ENCODE results near the gene GRIN3B. TPM values are rescaled to one million over a fixed set of nuclear protein-coding genes. Genes with fewer than 3 reads are reported as not detected.
A peak's percentile ranks its signal among the peaks of the same experiment; 100 is the strongest.

Gene GRIN3B
- polyA plus RNA-seq, 3 donors = 0.37 to 0.38 (median 0.37) TPM

DNA sequence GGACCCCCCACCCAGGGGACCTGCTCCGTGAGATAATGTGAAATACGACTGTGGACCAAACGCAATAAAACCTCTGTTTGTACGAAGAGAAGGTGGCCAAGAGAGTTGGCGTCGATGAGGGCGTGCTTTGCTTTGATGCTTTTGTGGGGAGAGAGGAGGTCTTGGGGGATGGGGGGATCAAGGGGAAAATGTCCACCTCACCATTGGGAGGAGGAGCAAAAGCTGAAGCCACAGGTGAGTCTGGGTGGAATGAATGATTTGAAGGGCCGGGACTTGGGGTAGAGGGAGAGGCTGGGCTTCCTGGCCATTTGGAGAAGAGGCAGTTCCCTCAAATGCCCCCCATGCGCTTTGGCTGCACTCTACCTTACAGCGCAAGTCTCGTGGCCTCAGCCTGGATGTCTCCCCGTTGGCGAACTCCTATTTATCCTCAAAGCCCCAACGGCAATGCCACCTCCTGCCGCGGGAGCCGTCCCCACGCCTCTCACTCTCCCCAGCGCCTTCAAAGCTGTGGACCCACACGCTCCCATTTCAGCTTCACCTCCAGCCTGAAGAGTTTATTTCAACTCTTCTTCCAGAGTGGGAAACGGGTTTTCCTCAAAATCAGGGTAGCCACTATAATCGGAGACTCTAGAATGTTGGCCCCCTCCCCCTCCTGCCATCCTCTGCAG lies 38.9 kb downstream of the GRIN3B start:
- no peak for DNase-seq (ENCODE audit: low read depth in 3 of 3, low spot score in 2 of 3)

DNA sequence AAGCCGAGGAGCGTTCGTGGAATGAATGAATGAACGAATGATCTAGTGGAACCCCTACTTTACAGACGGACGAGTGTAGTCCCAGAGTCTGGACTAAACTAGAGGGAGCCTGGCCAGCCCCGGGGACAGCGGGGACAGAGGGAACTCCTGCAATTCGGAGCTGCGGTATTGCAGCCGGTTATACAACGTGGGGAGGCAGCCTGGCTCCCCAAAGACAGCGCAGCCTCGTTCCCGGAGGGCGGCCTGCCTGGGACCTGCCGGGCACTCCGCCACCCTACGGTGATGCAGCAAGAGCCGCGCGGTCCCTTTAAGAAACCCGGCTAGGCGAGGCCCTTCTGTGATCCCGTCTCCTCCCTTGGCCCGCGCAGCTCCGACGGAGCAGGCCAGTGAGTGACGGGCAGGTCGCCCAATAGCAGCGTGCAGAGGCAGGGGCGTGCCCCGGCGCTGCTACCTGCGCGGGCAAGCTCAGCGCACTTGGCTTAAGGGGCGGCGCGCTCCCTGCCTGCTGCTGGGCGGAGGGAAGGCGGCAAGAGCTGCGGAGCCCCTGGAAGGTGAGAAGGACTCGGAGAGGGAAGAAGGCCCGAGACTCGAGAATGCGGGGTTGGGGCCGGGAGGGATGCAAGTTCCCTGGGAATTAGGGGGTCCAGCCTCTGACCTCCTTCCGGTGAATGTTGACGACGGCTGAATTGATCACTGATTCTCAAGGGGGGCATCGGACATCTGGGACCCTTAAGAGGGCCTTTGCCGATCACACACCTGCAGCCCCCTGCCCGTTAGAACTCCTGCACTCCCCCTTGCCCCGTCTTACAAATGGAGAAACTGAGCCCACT lies 39.6 kb downstream of the GRIN3B start, which contains the start of gene ABCA7:
ABCA7 (plus strand) TSS at position 462 of the 830 bp plus-strand sequence. CDS start 1,255 bp downstream, outside the sequence.
- DNase-seq (ENCODE audit: low read depth in 3 of 3, low spot score in 2 of 3) = peak; percentile 89 to 91 (median 90)

DNA sequence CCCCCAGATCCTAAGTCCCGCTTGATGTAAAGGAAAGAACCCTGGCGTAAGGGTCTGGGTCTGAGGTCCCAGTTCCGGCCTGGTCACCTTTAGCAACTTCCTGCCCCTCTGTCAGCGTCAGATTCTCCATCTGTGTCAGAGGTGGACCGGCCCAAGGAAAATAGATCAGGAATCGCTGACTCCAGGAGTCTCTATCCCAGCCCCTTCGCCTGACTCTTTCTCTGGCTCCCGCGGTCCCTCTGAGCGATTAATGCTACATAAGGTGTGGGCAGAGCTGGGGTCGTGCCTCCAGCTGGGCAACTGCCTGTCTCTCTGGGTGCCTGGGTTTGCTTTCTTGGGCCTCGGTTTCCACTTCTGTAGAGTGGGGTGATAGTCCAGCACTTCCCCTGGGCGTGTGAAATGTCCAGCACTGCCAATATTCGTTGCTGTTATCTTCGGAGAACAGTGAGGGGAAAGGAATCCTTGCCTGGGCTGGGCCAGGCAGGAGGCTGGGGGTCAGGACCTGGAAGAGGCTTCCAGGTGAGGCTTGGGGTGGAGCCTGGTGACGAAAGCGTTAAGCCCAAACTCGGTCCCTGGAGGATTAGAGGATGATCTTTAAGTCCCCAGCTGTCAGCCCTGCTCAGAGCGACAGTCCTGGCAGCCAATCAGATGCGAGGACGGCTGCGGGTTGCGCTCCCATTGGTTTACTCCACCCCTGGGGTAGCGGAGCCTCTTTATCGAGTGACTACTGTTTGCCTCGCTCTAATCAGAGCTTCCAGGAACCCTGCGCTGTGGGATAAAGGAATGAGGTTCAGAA lies 40.5 kb downstream of the GRIN3B start:
- peak in 1 of 3 donors; percentile 78 for DNase-seq (ENCODE audit: low read depth in 3 of 3, low spot score in 2 of 3)

DNA sequence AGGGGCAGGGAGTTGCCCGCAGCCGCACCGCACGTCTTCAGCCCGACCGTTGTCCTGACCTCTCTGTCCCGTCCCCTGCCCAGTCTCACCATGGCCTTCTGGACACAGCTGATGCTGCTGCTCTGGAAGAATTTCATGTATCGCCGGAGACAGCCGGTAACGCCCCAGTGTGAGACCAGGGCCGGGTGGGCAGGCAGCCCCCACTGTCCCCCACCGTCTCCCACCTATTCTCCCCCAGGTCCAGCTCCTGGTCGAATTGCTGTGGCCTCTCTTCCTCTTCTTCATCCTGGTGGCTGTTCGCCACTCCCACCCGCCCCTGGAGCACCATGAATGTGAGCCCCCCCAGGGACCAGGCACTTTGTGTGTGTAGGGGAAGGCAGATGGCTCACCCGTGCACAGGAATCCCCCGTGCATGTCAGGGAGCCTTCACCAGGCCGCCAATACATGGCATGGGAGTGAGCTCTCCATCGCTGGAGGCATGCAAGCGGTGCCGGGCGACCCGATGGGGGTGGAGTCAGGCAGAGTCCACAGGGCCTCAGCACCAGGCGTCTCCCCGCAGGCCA lies 41.1 kb downstream of the GRIN3B start:
- DNase-seq (ENCODE audit: low read depth in 3 of 3, low spot score in 2 of 3) = no peak

DNA sequence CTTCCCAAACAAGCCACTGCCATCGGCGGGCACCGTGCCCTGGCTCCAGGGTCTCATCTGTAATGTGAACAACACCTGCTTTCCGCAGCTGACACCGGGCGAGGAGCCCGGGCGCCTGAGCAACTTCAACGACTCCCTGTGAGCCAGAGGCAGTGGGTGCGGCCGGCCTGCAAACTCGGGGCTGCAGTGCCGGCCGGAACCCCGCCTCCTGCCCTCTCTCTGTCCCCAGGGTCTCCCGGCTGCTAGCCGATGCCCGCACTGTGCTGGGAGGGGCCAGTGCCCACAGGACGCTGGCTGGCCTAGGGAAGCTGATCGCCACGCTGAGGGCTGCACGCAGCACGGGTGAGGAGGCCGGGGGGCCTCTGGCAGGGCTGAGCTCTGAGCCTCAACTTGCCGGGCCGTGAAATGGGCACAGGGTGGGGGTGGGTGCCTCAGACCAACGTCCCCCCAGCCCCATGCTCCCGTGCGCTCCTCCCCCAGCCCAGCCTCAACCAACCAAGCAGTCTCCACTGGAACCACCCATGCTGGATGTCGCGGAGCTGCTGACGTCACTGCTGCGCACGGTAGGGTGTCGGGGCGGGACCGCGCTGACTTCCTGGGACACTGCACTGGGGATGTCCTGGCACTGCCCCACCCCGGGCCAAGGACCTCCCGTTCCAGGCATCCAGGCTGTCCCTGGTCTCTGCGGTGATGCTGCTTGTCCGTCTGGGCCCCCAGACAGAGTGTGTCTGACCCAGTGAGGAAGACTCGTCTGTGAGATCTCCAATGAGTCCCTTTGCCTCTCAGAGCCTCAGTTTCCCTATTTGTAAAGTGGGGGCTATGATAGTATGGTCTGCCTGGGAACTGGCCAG lies 41.8 kb downstream of the GRIN3B start:
- DNase-seq (ENCODE audit: low read depth in 3 of 3, low spot score in 2 of 3) = no peak

DNA sequence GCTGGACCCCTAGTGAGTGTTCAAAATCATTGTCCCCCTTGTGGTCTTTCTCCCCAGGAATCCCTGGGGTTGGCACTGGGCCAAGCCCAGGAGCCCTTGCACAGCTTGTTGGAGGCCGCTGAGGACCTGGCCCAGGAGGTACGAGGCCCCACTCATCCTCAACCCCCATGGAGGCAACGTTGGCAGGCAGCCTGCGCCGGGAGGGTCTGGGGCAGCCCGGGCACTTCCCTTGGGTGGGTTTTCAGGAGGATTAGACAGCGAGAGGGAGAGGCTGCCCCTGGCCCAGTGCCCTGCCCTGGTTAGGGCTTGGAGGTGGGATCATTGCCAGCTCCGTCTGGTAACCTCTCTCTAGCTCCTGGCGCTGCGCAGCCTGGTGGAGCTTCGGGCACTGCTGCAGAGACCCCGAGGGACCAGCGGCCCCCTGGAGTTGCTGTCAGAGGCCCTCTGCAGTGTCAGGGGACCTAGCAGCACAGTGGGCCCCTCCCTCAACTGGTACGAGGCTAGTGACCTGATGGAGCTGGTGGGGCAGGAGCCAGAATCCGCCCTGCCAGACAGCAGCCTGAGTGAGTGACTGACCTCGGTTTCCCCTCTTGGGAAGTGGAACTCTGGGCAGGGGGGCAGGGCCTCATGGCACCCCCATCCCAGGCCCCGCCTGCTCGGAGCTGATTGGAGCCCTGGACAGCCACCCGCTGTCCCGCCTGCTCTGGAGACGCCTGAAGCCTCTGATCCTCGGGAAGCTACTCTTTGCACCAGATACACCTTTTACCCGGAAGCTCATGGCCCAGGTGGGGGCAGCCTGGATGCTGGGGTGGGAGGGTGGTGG lies 42.7 kb downstream of the GRIN3B start:
- DNase-seq (ENCODE audit: low read depth in 3 of 3, low spot score in 2 of 3) = no peak

DNA sequence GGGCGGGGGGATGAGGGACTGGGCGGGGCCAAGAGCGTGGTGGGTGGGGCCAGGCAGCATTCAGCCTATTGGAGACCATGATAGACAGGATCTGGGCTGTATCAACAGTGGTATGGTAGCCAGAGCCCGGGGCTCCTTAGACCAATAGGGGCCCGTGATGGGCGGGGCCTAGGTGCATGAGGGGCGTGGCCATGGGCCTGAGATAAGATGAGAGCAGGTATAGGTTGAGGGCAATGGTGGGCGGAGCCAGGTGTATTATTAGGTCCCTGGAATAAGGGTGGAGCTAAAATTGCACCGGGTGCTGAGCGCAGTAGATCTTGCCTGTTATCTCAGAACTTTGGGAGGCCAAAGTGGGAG lies 45.0 kb downstream of the GRIN3B start:
- no peak for DNase-seq (ENCODE audit: low read depth in 3 of 3, low spot score in 2 of 3)

DNA sequence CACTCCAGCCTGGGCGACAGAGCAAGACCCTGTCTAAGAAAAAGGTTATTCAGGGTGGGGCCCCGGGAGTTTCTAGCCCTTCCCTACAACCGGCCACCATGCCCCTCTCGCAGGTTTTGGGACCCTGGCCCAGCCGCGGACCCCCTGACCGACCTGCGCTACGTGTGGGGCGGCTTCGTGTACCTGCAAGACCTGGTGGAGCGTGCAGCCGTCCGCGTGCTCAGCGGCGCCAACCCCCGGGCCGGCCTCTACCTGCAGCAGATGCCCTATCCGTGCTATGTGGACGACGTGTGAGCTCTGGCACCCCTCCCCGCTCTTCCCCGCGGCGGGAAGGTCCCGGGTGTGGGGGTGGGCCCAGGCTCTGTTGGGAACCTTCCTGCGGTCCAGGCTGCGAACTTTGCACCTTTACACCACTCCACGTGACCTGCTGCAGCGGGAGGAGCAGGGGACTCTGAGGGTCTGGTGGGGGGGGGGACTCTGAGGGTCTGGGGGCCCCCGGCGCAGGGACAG lies 46.0 kb downstream of the GRIN3B start:
- no peak for DNase-seq (ENCODE audit: low read depth in 3 of 3, low spot score in 2 of 3)

DNA sequence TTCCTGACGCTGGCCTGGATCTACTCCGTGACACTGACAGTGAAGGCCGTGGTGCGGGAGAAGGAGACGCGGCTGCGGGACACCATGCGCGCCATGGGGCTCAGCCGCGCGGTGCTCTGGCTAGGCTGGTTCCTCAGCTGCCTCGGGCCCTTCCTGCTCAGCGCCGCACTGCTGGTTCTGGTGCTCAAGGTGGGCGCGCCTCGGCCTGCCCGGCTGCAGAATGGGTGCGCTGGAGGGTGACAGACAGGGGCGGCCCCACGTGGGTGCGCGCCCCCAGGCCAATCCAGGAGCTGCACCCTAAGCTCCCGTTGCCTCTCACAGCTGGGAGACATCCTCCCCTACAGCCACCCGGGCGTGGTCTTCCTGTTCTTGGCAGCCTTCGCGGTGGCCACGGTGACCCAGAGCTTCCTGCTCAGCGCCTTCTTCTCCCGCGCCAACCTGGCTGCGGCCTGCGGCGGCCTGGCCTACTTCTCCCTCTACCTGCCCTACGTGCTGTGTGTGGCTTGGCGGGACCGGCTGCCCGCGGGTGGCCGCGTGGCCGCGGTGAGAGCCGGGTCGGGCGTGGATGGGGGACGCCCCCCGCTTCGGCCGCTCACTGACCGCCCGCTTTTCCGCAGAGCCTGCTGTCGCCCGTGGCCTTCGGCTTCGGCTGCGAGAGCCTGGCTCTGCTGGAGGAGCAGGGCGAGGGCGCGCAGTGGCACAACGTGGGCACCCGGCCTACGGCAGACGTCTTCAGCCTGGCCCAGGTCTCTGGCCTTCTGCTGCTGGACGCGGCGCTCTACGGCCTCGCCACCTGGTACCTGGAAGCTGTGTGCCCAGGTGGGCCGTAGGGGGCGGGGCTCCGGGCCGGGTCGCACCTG lies 46.8 kb downstream of the GRIN3B start:
- DNase-seq (ENCODE audit: low read depth in 3 of 3, low spot score in 2 of 3) = no peak

DNA sequence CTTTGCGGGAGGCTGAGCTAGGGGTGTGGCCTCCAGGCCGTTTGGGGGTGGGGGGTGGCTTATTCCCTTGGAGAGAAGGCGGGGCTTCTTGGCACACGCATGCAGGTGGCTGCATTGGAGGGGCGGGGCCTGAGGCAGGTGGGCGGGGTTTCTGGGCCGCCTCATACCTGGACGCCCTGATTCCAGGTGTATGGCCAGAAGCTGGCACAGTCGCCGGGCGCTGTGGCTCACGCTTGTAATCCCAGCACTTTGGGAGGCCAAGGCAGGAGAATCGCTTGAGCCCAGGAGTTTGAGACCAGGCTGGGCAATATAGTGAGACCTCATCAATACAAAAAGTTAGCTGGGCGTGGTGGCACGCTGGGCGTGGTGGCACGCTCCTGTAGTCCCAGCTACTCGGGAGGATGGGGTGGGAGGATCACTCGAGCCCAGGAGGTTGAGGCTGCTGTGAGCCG lies 47.5 kb downstream of the GRIN3B start:
- DNase-seq (ENCODE audit: low read depth in 3 of 3, low spot score in 2 of 3) = no peak

DNA sequence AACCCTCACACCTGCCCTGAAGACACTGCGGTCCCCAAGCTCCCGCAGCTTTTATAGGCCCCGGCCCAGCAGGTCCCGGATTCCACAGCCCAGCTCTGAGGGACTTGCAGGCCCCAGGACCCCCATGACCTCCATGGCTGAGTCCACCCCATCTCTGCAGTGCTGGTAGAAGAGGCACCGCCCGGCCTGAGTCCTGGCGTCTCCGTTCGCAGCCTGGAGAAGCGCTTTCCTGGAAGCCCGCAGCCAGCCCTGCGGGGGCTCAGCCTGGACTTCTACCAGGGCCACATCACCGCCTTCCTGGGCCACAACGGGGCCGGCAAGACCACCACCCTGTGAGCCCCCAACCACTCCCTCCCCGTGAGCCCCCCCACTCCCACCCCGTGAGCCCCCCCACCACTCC lies 48.9 kb downstream of the GRIN3B start:
- DNase-seq (ENCODE audit: low read depth in 3 of 3, low spot score in 2 of 3) = no peak

DNA sequence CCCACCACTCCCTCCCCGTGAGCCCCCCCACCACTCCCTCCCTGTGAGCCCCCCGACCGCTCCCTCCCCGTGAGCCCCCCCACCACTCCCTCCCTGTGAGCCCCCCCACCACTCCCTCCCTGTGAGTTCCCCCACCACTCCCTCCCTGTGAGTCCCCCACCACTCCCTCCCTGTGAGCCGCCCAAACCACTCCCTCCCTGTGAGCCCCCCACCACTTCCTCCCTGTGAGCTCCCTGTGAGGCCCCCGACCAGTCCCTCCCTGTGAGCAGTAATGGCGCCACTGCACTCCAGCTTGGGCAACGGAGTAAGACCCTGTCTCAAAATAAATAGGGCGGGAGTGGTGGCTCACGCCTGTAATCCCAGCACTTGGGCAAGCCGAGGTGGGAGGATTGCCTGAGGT lies 49.6 kb downstream of the GRIN3B start:
- no peak for DNase-seq (ENCODE audit: low read depth in 3 of 3, low spot score in 2 of 3)

DNA sequence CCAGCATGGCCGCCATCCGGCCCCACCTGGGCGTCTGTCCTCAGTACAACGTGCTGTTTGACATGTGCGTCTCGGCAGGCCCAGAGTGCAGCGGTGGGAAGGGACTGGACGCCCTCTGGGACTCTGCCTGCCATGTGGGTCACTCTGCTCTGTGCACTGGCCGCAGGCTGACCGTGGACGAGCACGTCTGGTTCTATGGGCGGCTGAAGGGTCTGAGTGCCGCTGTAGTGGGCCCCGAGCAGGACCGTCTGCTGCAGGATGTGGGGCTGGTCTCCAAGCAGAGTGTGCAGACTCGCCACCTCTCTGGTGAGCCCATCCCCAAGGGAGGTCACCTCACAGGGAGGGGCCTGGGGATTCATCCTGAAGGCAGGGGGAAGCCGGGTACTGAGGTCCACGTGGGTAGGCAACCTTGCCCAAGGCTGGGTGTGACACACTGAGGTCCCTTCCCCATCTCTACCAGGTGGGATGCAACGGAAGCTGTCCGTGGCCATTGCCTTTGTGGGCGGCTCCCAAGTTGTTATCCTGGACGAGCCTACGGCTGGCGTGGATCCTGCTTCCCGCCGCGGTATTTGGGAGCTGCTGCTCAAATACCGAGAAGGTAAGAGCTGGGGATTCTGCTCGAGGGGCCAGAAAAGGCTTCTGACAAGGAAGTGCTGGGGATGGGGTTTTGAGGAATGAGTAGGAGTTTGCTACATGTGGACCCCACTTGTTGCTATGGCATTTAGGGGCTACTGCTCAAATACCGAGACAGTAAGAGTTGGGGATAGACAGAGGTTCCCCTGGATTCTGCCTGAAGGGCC lies 51.0 kb downstream of the GRIN3B start:
- DNase-seq (ENCODE audit: low read depth in 3 of 3, low spot score in 2 of 3) = no peak

DNA sequence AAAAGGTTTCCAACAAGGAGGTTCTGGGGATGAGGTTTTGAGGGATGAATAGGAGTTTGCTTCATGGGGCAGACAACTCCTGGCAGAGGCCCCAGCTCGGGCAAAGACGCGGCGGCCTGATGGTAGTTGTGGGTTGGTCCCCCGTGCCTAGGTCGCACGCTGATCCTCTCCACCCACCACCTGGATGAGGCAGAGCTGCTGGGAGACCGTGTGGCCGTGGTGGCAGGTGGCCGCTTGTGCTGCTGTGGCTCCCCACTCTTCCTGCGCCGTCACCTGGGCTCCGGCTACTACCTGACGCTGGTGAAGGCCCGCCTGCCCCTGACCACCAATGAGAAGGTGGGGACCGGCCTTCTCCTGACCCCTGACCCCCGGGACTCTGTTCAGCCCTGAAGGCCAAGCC lies 51.6 kb downstream of the GRIN3B start:
- no peak for DNase-seq (ENCODE audit: low read depth in 3 of 3, low spot score in 2 of 3)

DNA sequence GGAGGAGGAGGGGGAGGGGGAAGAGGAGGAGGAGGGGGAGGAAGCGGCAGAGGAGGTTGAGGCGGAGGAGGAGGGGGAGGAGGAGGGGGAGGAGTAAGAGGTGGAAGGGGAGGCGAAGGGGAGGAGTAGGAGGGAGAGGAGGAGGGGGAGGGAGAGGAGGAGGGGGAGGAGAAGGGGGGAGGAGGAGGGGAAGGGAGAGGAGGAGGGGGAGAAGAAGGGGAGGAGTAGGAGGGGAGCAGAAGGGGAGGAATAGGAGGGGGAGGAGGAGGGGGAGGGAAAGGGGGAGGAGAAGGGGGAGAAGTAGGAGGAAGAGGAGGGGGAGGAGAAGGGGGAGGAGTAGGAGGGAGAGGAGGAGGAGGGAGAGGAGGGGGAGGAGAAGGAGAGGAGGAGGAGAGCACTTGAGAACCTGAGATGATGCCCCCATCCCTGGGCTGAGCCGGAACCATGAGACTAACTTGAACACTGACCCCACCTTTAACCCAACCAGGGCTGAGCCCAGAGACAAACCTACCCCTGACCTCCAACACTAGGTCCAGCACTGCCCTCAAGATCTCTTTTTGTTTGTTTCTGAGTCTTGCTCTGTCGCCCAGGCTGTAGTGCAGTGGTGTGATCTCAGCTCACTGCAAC lies 52.2 kb downstream of the GRIN3B start:
- no peak for DNase-seq (ENCODE audit: low read depth in 3 of 3, low spot score in 2 of 3)

DNA sequence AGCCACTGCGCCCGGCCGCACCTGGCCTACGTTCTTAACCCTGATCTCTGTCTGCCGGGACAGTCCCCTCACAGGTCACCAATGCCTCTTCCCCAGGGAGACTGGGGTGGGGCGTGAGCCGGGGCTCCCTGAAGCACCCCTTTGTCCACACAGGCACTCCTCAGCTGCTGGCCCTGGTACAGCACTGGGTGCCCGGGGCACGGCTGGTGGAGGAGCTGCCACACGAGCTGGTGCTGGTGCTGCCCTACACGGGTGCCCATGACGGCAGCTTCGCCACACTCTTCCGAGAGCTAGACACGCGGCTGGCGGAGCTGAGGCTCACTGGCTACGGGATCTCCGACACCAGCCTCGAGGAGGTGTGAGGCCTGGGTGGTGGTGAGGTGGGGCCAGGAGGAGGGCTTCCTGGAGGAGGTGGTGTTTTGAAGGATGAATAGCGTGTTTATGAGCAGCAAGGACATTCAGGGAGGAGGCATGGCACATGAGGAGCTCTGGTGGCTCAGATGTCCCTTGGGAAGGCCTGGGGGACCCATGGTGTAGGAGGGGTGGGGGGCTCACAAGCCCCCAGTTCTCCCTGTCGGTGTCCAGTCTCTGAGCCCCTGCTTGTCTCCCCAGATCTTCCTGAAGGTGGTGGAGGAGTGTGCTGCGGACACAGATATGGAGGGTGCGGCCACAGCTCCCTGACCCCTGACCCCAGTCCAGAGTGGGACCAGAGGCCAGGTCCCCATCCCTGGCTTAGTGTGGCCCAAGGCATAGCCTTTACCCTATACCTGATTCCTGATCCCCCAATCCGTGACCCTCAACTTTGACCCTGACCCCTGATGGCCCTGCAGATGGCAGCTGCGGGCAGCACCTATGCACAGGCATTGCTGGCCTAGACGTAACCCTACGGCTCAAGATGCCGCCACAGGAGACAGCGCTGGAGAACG lies 53.2 kb downstream of the GRIN3B start:
- DNase-seq (ENCODE audit: low read depth in 3 of 3, low spot score in 2 of 3) = no peak

All from right renal cortex interstitium (tissue), 3 donors.